HG02642 (cell line): ENCODE results near the gene PMEPA1.
A peak's percentile ranks its signal among the peaks of the same experiment; 100 is the strongest.
"Not testable (repeated sequence)": the region's sequence is repeated elsewhere in the genome, so short reads cannot be mapped to it uniquely, and the experiment has no call there.

Experiments
- ATAC-seq: cut with Tn5 transposase; IDR thresholded peaks from one replicate; pipeline ENCODE4 v1.9.1; 2021; ENCODE audit warnings: mild to moderate bottlenecking; ENCODE audit not compliant: unreplicated experiment, poor library complexity

The PMEPA1 gene

DNA sequence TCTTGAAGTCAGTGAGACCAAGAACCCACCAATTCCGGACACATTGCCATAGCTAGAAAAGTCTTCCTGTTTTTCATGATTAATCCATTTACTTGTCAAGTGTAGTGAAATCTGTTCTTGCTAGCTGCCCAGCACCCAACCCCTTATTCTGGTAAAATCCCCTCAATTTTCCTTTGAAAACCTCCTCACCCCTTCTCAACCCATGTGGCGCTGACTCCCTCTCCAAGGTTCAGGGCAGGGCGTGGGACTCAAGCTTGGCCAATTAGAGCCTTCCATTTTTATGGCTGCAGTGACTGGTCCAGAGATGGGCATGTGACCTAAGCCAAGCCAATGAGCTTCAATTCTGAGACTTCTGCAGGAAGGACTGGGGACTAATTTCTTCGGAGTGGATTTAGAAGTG is 79.8 kb downstream of the PMEPA1 start:
- ATAC-seq = no peak

DNA sequence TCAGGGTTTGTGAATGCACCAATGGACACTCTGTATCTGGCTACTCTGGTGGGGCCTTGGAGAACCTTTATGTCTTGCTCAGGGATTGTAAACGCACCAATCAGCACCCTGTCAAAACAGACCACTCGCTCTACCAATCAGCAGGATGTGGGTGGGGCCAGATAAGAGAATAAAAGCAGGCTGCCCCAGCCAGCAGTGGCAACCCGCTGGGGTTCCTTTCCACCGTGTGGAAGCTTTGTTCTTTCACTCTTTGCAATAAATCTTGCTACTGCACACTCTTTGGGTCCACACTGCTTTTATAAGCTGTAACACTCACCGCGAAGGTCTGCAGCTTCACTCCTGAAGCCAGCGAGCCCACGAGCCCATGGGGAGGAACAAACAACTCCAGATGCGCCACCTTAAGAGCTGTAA is 80.3 kb downstream of the PMEPA1 start:
- ATAC-seq = not testable (repeated sequence)

DNA sequence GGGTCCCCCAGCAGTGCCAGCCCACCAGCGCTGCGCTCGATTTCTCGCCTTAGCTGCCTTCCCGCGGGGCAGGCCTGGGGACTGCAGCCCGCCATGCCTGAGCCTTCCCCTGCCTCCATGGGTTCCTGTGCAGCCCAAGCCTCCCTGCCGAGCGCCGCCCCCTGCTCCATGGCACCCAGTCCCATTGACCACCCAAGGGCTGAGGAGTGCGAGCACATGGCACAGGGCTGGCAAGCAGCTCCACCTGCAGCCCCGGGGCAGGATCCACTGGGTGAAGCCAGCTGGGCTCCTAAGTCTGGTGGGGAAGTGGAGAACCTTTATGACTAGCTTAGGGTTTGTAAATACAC is 80.9 kb downstream of the PMEPA1 start:
- ATAC-seq = not testable (repeated sequence)

DNA sequence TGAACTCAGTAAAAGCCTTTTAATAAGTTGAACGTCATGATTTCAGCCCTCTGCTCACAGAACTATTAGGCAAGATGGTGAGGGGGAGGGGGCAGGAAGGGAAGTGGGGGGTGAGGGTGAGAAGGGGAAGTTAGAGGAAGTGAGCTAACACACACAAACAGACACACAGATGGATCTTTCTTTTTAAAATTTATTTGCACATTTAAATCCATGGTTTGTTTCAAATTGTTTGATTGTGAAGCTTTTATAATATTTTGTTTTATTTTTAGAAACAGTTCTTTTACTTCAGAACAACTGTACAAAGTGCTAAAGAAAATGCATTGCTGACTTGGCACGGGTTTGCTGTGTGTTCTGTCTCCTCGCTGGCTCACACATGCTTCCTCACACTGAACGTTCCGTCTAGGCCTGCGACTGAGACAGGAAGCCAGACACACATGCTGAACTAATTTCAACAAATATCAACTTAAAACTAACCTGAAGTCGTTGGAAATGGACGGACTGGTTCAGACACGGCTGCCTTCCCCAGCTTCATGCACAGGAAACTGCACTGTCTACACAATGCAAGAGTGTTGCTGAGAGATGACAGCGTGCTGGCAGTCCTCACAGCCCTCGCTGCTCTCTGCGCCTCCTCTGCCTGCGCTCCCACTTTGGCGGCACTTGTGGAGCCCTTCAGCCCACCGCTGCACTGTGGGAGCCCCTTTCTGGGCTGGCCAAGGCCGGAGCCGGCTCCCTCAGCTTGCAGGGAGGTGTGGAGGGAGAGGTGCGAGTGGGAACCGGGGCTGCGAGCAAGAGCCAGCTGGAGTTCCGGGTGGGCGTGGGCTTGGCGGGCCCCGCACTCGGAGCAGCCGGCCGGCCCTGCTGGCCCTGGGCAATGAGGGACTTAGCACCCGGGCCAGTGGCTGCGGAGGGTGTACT is 81.5 kb downstream of the PMEPA1 start:
- ATAC-seq = no peak

DNA sequence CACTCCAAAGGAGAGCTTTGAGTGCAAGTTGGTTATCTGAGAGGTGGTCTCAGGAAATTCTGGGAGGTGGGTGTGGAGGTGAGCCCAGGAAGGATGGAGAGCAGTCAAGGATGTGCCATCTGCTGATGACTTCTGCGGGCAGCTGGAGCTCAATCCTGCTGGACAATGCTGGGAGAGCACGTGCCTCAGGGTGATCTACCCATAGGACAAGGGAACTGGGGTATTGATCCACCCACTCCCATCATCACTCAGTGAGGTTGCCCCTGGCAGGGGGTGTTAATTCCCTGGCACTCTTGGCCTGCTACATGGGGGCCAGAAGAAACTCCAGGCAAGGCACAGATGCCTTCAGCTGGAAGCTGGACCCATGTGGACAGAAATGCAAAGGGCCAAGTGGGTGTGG is 82.5 kb downstream of the PMEPA1 start:
- ATAC-seq = no peak

DNA sequence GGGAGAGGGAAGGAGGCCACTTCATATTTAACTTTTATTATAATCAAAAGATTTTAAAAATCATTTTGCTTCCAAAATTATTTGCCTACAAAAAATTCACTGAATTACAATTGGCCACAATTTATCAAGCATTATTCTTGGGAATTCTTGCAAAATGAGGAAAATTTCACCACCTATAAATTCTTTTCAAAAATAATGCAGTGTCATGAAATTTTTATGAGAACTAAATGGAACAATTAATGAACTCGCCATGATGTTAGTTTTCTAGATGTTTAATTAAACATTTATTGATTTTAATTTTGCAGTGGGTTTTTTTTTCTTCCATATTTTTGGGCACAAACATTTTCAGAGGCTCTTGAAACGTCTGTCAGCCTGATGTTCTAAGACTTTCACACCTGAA is 83.8 kb downstream of the PMEPA1 start:
- no peak for ATAC-seq

DNA sequence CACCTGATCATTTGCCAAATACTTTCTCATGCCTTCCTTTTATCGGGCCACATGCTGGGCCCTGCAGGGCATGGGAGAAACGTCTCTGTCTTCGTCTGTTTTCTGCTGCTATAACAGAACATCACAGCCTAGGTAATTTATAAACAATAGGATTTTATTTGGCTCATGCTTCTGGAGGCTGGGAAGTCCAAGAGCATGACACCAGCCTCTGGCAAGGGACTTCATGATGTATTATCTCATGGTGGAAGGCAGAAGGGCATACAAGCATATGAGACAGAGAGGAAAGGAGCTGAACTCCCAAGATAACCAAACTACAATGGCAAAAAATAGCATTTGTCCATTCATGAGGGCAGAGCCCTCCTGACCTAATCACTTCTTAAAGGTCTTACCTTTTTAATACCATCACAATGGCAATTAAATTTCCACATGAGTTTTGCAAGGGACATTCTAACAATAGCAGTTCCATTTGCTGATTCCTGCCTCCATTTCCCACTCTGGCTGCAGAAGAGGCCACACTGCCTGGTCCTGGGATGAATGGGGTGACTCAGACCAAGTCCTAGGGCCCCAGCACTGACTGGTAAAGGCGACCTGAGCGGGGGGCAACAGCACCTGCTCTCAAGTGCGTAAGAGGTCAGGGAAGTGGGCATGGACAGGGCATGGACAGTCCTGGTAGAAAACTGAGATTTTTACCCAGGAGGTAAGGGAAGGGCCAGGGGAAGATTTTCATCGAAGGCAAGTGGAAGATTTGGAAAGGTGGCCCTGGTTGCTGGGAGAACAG is 84.4 kb downstream of the PMEPA1 start:
- no peak for ATAC-seq

DNA sequence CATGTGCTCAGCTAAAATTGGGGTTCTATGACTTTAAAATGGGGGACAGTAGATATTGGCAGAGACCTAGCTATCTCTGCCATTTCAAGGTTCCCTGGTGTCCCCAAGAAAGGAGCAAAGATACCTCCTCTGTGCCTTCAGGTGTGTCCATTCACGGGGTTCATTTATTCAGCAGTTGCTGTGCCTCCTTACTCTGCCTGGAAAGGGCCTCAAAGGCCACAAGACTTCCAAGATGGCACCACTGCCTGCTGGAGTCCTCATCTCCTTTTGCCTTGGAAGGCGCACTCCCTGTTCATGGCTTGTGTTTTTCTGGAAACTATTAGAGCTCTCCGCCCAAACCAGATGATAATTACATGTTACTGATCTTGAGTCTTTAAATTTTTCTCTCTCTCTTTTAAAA is 85.7 kb downstream of the PMEPA1 start:
- no peak for ATAC-seq

DNA sequence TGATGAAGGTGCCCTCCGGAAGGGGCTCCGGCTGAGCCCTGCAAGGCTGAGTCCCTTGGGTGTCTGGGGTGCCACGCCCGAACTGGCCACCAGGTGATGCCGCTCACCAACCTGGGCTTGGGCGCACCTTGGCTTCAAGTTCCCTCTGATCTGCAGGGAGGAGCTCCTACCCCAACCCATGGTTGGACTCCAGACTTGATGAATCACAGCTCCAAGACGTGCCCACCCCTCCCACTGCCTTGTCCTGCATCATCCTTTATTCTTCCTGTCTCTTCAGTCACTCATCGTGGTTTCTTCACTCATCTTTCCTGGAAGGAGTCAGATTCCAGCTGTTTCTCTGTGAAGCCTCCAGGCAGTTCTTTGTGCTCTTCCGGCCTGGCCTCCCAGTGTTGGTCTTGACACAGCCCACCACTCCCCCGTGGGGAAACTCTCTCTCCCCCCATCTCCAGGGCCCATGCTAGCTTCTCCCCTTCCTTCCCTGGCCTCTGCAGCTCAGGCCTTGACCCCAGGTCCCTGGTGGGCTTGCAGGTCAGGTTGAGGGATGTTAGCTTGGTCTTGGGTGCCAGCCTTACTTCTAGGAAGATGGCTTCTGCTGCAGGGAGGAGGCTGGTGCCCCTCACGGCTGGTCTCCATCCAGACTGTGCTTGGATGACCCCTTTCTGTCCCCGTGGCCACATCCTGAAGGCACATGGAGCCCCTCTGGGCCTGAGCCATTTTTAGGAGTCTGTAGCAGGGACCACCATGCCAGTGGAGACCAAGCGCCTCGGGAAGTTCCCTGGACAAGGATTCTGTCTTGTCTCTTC is 87.0 kb downstream of the PMEPA1 start:
- no peak for ATAC-seq

DNA sequence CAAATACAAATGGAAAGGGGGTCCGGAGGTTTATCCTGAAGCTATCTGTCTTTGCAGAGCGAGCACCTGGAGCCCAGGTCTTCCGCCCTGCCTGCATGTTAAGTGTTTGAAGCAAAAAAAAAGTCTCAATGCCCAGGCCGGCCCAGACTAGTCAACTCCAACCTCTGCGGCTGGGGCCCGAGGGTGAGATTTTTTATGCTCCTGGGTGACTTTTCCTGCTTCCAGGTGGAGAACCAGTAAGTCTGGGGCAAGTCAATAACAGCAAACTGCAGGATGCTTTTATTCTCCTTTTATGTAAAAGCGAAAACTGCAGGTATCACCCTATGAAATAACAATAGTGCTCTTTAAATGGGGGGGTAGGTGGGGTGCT is 87.6 kb downstream of the PMEPA1 start:
- ATAC-seq = no peak

DNA sequence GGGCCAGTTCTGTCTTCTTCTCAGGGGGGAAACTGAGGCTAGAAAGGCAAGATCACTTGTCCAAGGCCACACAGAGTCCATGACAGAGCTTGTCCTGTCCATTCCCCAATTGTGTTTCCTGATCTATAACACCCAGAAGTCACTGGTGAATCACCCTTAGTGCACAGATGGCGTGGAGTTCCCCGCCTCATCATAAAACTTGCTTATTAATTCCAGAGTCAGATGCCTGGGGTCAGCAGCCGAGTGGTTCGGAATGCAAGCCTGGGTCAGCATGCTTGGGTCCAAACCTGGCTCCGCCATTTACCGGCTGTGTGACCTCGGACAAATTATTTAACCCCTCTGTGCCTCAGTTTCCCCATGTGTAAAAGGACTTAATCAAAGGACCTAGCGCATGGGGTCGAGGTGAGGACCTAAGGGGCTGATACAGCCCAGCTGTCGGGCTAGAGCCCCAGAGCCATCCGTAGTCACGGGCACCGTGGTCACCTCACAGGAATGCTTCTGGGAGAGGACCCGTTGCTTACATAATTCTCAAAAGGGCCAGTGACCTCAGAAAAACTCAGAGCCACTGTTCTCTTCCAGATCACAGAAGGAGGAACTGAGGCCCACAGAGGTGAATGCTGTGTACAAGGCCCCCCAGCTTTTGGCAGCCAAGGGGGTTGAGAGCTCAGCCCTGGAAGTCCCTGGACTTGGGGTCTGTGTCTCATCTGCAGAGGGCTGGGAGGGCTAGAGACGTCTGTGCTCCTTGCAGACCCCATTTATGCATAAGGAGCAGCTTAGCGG is 88.2 kb downstream of the PMEPA1 start:
- ATAC-seq = no peak

DNA sequence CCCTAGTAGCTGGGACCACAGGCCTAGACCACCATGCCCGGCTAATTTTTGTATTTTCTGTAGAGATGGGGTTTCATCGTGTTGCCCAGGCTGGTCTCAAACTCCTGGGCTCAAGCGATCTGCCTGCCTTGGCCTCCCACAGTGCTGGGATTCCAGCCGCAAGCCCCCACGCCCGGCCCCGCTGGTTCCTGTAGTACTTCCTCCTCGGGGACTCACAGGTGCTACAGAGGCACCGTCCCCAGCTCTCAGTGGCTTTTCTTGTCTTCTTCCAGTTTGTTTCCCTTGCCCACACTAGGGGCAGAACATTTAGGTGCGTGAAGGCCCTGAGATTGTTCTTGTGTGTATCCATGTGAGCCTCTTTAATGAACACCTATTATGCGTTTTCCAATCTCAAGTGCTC is 88.8 kb downstream of the PMEPA1 start:
- ATAC-seq = no peak

DNA sequence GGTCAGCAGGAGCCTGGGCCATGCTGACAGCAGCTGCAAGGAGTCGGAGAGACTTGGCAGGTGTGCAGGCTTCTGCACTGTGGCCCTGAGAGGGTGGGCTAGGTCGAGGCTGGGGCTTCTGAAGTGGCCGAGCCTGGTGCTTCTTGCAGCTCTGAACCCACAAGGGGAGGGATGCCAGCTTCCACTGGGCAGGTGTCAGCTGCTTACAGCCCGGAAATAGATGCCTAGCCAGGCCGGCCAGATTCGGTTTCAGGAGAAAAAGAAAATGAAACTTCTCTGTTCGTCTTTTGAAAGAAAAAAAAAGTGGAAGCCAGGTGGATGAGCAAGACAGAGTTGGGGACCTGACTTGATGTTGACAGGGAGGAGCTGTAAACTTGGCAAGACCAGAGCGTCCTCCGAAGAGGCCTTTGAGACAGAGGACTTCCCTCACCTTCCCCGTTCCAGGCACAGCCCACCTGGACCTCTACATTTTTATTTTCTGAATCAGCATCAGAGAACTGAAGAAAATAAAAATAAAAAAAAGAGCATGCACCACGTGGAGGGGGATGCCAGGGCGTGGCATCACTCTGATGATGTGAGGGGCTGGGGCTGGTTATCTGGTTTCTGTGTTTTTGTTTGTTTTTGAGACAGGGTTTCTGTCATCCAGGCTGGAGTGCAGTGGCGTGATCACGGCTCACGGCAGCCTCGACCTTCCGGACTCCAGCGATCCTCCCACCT is 89.4 kb downstream of the PMEPA1 start, which contains the start of gene ZBP1:
ZBP1 (minus strand) TSS at position 153 of the 717 bp plus-strand sequence; CDS start at position 22, 131 bp downstream.
- ATAC-seq = peak; percentile 61

DNA sequence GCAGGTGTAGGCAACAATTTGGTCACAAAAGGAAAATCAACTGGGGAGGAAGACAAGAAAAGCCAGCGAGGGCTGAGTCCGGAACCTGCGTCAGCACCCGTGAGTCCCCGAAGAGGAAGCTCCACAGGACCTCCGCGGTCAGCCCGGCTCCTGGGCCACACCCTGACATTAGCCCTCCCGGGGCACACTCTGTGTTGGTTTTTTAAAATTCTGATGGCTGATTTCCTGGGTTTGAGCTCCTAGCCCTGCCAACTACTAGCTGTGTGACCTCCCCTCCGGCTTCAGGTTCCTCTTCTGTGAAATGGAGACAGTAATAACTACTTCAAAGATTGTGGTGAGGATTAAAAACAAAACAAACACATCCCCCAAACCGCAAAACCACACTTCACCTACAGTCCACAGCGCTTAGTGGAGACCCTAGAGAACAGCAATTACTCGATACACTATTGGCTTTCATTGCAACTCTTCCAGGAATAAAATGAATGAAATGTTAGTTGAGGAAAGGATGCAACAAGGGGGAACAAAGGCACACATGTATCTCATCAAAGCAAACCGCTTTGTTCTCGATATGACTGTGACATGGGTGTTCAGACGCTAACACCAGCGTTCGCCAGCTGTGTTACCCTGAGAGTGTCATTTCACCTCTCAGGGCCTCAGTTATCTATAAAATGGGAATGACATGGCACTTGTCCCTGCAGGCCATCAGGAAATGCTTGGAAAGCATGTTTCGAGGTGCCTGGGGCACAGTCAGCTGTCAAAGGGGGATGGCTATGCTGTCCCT is 90.6 kb downstream of the PMEPA1 start:
- peak; percentile 58 for ATAC-seq

DNA sequence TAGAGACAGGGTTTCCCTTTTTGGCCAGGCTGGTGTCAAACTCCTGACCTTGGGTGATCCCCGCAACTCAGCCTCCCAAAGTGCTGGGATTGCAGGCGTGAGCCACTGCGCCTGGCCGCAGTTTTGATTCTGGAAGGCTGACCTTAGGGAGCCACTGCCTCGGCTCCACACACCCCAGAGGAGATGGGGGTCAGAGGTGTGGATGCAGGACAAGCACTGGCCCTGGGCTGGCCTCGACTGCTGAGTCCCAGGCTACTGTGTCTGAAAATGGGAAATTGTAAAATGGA is 91.1 kb downstream of the PMEPA1 start:
- ATAC-seq = peak; percentile 2

DNA sequence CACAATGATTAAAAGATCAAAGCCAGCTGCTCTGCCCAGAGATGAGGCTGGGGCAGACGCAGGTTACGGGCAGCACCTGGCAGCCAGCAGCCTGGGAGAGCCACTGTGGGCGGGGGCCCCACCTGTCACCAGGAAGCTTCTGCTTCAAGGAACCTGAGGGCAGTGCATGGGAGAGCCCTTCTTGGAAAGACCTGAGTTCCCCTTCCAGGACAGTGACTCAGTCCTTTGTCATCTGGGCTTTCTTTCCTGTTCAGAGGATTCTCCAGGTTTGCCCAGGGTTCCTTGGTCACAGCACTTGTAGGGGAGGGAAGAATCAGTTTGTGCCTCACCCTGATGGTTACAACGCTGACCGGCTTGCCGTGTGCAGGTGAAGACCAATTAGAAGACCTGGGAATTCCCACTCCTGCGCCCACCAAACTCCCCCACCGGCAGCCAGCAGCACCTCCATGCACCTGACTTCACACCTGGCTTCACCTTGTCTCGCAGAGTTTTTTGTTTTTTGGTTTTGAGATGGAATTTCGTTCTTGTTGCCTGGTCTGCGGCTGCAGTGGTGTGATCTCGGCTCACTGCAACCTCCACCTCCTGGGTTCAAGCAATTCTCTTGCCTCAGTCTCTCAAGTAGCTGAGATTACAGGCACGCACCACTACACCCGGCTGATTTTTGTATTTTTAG is 91.6 kb downstream of the PMEPA1 start:
- no peak for ATAC-seq

DNA sequence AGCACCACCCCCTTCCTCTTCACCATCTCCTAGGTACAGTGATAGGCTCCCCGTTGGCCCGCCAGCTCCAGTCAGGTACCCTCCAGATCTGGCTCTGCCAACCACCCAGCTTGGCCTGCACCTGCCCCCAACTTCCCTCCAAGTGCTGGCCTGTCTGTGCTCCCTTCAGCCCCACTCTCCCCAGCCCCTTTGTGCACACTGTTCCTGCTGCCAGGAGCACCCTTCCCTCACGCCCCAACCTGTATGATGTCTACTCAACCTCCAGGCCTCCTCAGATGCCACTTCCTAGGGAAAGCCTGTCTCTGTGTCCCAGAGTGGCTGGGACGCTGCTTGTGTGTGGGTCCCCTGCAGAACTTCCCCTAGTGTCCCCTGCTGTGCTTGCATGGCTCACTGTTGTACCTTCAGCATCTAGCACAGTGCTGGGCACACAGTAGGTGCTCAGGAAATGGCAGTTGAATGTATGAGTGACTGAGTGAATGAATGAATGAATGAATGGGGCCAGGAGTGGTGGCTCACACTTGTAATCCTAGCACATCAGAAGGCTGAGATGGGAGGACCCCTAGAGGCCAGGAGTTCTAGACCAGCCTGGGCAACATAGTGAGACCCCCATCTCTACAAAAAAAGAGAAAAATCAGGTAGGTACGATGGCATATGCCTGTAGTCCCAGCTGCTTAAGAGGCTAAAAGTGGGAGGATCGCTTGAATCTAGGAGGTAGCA is 92.6 kb downstream of the PMEPA1 start:
- ATAC-seq = no peak
